Smooth muscle cell (in vitro differentiated cells): ENCODE data around the gene TOX2. TPM values are rescaled to one million over a fixed set of nuclear protein-coding genes. Genes with fewer than 3 reads are reported as not detected.

Experiments
- DNase-seq: peaks from one replicate; lab custom pipeline; 2025; ENCODE audit not compliant: unreplicated experiment; lab: John Stamatoyannopoulos, UW
- H2AFZ ChIP-seq: fragments of 200-600 bp; sonication (generic); 2 replicates; pipeline ENCODE4 v1.6.0; 2016; ENCODE audit warnings: antibody characterized with exemption, low read depth, mild to moderate bottlenecking
- H3F3A ChIP-seq: fragments of 200-600 bp; sonication (generic); 2 replicates; pipeline ENCODE4 v1.6.0; 2017; ENCODE audit warnings: antibody characterized with exemption, low read depth
- H3K27ac ChIP-seq: fragments of 200-600 bp; sonication (generic); 2 replicates; pipeline ENCODE4 v1.5.1; 2016; ENCODE audit warnings: low read depth, mild to moderate bottlenecking
- H3K27me3 ChIP-seq: fragments of 200-600 bp; sonication (generic); 2 replicates; pipeline ENCODE4 v1.6.1; 2016; ENCODE audit warnings: low read depth, mild to moderate bottlenecking
- H3K36me3 ChIP-seq: fragments of 200-600 bp; sonication (generic); 2 replicates; pipeline ENCODE4 v1.5.1; 2016; ENCODE audit warnings: low read depth
- H3K4me1 ChIP-seq: fragments of 200-600 bp; sonication (generic); 2 replicates; pipeline ENCODE4 v1.5.1; 2016; ENCODE audit warnings: low read depth
- H3K4me2 ChIP-seq: fragments of 200-600 bp; sonication (generic); 2 replicates; pipeline ENCODE4 v1.6.0; 2016; ENCODE audit warnings: mild to moderate bottlenecking
- H3K4me3 ChIP-seq: fragments of 200-600 bp; sonication (generic); 2 replicates; pipeline ENCODE4 v1.5.1; 2016; ENCODE audit warnings: mild to moderate bottlenecking
- H3K79me2 ChIP-seq: fragments of 200-600 bp; sonication (generic); 2 replicates; pipeline ENCODE4 v1.6.0; 2016; ENCODE audit warnings: low read depth, mild to moderate bottlenecking
- H3K9ac ChIP-seq: fragments of 200-600 bp; sonication (generic); 2 replicates; pipeline ENCODE4 v1.6.0; 2016; ENCODE audit warnings: low read depth
- H3K9me3 ChIP-seq: fragments of 200-600 bp; sonication (generic); replicated peaks from 2 replicates; pipeline ENCODE4 v1.5.1; 2016; ENCODE audit warnings: low read depth
- H4K20me1 ChIP-seq: fragments of 200-600 bp; sonication (generic); 2 replicates; pipeline ENCODE4 v1.6.0; 2016; ENCODE audit warnings: low read depth
- WGBS: methylation state at CpG from one replicate; pipeline ENCODE4 v1.1.7; 2016; ENCODE audit warnings: low lambda C conversion rate; 5-methylcytosine and 5-hydroxymethylcytosine counted together
- polyA plus RNA-seq: library from polyadenylated mRNA; unstranded; fragments of >200 nt; fragmentation: Nextera tagmentation; extraction: Ambion mirVana; gene quantifications from 2 replicates; pipeline ENCODE4 v1.2.1, GENCODE V29; 2016
- total RNA-seq: library from RNA; depleted of rRNA; stranded (reverse); fragments of >200 nt; gene quantifications from 2 replicates; pipeline ENCODE4 v1.2.3, GENCODE V29; 2014
- TF ChIP-seq, protein P1 (sequence below): fragments of 200-600 bp; sonication (generic); IDR thresholded peaks from 2 replicates; pipeline ENCODE4 v1.5.1; 2017; ENCODE audit warnings: borderline replicate concordance, mild to moderate bottlenecking, antibody characterized with exemption; ENCODE audit not compliant: insufficient read depth, poor library complexity, severe bottlenecking

TOX2 gene
- total and polyA plus RNA-seq, 2 experiments from 2014 or later = 1.1 to 3.8 TPM

DNA sequence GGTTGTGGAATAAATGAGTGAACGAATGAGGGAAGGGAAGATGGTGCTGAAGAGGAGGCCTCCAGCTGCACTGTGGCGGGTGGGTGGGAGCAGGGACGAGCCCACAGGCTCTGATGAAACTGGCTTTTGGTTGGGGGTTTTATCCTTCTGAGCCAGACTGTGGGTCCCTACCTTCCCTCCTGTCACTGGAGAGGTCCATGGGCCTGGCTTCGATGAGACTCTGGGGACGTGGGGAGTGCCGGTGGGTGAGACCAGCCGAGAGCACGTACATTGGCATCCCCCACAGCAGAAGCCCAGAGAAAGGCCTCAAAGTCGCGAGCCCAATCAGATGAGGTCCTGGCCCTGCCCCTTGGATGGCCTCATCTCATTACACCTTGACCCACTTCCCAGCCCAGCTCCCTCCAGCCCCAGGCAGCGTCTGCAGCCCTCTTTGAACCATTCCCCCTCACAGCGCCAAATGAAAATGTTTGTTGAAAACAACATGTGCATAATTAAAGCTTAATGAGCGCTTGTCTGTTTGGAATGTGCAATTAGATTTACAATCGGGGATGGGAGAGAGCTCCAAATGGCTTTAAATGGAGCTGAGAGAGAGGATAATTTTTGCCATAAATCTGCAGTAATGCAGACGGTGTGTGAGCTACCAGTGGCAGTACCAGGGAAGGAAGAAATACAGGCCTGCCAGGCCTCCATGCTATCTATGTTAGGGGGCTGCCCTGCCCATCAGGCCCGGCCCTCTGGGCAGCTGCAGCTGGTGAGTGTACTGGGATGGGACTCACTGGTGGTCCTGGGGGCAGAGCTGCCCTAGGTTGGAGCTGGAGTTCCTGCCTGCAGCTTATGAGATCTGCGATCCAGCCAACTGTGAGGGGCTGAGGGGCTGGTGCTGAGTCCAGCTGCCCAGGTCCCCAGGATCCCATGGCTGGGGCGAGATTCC, 47.2 kb downstream of the TOX2 start:
- DNase-seq = no peak
- no peak overlapping the region for H3K9ac ChIP-seq
- H3K4me2 ChIP-seq = no peak overlapping the region
- H3K27ac ChIP-seq = no peak overlapping the region
- H2AFZ ChIP-seq = no peak overlapping the region
- TF ChIP-seq, protein P1, sequence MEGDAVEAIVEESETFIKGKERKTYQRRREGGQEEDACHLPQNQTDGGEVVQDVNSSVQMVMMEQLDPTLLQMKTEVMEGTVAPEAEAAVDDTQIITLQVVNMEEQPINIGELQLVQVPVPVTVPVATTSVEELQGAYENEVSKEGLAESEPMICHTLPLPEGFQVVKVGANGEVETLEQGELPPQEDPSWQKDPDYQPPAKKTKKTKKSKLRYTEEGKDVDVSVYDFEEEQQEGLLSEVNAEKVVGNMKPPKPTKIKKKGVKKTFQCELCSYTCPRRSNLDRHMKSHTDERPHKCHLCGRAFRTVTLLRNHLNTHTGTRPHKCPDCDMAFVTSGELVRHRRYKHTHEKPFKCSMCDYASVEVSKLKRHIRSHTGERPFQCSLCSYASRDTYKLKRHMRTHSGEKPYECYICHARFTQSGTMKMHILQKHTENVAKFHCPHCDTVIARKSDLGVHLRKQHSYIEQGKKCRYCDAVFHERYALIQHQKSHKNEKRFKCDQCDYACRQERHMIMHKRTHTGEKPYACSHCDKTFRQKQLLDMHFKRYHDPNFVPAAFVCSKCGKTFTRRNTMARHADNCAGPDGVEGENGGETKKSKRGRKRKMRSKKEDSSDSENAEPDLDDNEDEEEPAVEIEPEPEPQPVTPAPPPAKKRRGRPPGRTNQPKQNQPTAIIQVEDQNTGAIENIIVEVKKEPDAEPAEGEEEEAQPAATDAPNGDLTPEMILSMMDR = no peak
- H3K27me3 ChIP-seq = no peaks in the 10 kb centered on the region
- H4K20me1 ChIP-seq = no peaks in the 10 kb centered on the region
- no peaks in the 10 kb centered on the region for H3K9me3 ChIP-seq
- no peaks in the 10 kb centered on the region for H3K4me1 ChIP-seq
- H3K36me3 ChIP-seq = no peaks in the 10 kb centered on the region
- H3K4me3 ChIP-seq = no peak overlapping the region
- no peaks in the 10 kb centered on the region for H3F3A ChIP-seq
- WGBS = 57% methylated on average over 18 of the region's 18 CpGs
- no peaks in the 10 kb centered on the region for H3K79me2 ChIP-seq

DNA sequence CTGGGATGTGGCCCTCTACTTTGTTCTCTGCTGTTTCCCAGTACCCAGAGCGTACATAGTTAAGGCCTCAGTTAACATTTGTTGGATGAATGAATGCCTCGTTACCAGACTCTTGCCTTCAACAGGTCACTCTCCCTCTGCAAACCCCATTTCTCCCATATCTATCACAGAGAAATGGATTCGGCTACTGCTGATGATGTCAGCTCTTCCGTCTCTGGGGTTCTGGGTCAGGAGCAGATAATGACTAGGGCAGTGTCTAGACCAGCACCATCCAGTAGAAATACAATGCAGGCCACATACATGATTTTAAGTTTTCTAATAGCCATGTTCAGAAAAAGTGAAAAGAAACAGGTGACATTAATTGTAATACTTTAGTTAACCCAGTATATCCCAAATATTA, 47.9 kb downstream of the TOX2 start:
- no peaks in the 10 kb centered on the region for H3K4me1 ChIP-seq
- no peaks in the 10 kb centered on the region for H3K36me3 ChIP-seq
- DNase-seq = no peak
- no peak overlapping the region for H3K27ac ChIP-seq
- TF ChIP-seq, protein P1 = no peak
- no peaks in the 10 kb centered on the region for H4K20me1 ChIP-seq
- H3F3A ChIP-seq = no peaks in the 10 kb centered on the region
- no peaks in the 10 kb centered on the region for H3K9me3 ChIP-seq
- no peak overlapping the region for H3K9ac ChIP-seq
- no peak overlapping the region for H3K4me3 ChIP-seq
- no peak overlapping the region for H2AFZ ChIP-seq
- WGBS = 84% methylated on average over 4 of the region's 4 CpGs
- H3K4me2 ChIP-seq = no peak overlapping the region
- H3K79me2 ChIP-seq = no peaks in the 10 kb centered on the region
- H3K27me3 ChIP-seq = no peaks in the 10 kb centered on the region

DNA sequence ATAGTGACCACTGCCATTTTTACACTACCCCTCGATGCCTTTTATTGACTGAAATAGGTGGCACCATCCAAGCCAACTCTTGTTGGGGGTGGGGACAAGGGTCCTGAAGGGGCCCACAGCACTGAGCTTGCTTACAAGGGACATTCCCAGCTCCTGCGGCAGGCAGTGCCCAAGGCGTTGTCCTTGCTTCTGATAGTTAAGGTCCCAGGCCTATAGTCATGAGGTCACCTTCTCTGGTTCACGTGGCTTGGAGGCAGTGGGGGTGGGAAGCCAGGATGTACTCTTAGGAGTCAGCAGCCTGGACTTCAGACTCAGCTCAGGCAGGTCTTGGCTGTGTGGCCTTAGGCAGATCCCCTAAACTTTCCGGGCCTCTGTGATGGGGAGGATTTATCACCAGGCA, 48.6 kb downstream of the TOX2 start:
- Histone ChIP-seq H3K27ac (no peak overlapping the region), H3K27me3 (no peaks in the 10 kb centered on the region), H3K4me1 (no peaks in the 10 kb centered on the region), H3F3A (no peaks in the 10 kb centered on the region), H3K4me3 (no peak overlapping the region), H3K9me3 (no peaks in the 10 kb centered on the region), H3K79me2 (no peaks in the 10 kb centered on the region), H3K36me3 (no peaks in the 10 kb centered on the region), H4K20me1 (no peaks in the 10 kb centered on the region), H3K4me2 (no peak overlapping the region), H3K9ac (no peak overlapping the region), H2AFZ (no peak overlapping the region)
- 72% methylated on average over 5 of the region's 5 CpGs for WGBS
- no peak for DNase-seq
- TF ChIP-seq, protein P1 = no peak
